Peyer's patch (tissue), 4 donors: Measurements from ENCODE around the gene AIFM1. TPM values are rescaled to one million over a fixed set of nuclear protein-coding genes. Genes with fewer than 3 reads are reported as not detected.

Experiments used
- DNase-seq, 3 donors: peaks; one replicate each; pipeline ENCODE4 v3.0.0-alpha.2; 2017 to 2019
- H3K27ac ChIP-seq, 4 donors: fragments of 200-600 bp; sonication (generic); one replicate each; pipeline ENCODE4 v1.5.1; 2016 to 2019
- H3K27me3 ChIP-seq, 2 donors: fragments of 200-600 bp; sonication (generic); one replicate each; pipeline ENCODE4 v1.5.1; 2019
- H3K36me3 ChIP-seq, 3 donors: fragments of 200-600 bp; sonication (generic); one replicate each; pipeline ENCODE4 v1.5.1; 2016 to 2019
- H3K4me1 ChIP-seq, 4 donors: fragments of 200-600 bp; sonication (generic); one replicate each; pipeline ENCODE4 v1.5.1; 2016 to 2019
- H3K4me3 ChIP-seq, 4 donors: fragments of 200-600 bp; sonication (generic); 1 replicate in 3 of 4; 2 replicates in 1 of 4; pipeline ENCODE4 v1.5.1; 2016 to 2019; ENCODE audit warnings: mild to moderate bottlenecking in 1 of 4
- H3K9me3 ChIP-seq, 4 donors: fragments of 200-600 bp; sonication (generic); one replicate each; pipeline ENCODE4 v1.5.1; 2016 to 2019; ENCODE audit warnings: mild to moderate bottlenecking in 1 of 4
- CTCF ChIP-seq, 6 experiments: fragments of 450-650 bp in 4 of 6; fragments of 200-600 bp in 2 of 6; sonication (generic) in 1 of 6; IDR thresholded peaks; one replicate each; pipeline ENCODE4 v1.5.1; 2017 to 2019; ENCODE audit warnings: antibody characterized with exemption in 6 of 6, mild to moderate bottlenecking in 3 of 6, moderate library complexity in 1 of 6
- POLR2A ChIP-seq, 2 donors: fragments of 450-650 bp; IDR thresholded peaks; one replicate each; pipeline ENCODE4 v1.5.1; 2017; ENCODE audit warnings: antibody characterized with exemption in 2 of 2, mild to moderate bottlenecking in 2 of 2, moderate library complexity in 2 of 2
- total RNA-seq, 4 donors: library from RNA; depleted of rRNA; stranded (reverse); fragments of >200 nt; gene quantifications; one replicate each; pipeline ENCODE4 v1.1.0, GENCODE V29; 2016

Gene AIFM1
- total RNA-seq, 4 donors from 2014 or later, result 16.5 to 44.9 (median 37.4) TPM

- H3K27me3 ChIP-seq, result no peaks in the 10 kb centered on the region
Measured at GRCh38 chrX:130162094-130162735, 3.4 kb downstream of the AIFM1 start.

GRCh38 chrX:130159776-130160175 is 5.9 kb downstream of the AIFM1 start:
- no peak for DNase-seq
- H3K4me3 ChIP-seq, result no peak overlapping the region
- H3K4me1 ChIP-seq, result no peaks in the 10 kb centered on the region
- TF ChIP-seq CTCF (IDR thresholded peaks at IDR 0.05) (no peak), POLR2A (IDR thresholded peaks at IDR 0.05) (no peak)
- no peak overlapping the region for H3K27ac ChIP-seq
- H3K27me3 ChIP-seq, result no peaks in the 10 kb centered on the region
- H3K9me3 ChIP-seq, result no peaks in the 10 kb centered on the region
- H3K36me3 ChIP-seq, result no peaks in the 10 kb centered on the region

More at GRCh38 chrX:130162094-130162735, 3.4 kb downstream of the AIFM1 start:
- Histone ChIP-seq H3K27ac (no peak overlapping the region), H3K4me3 (no peak overlapping the region), H3K36me3 (no peaks in the 10 kb centered on the region), H3K9me3 (no peaks in the 10 kb centered on the region), H3K4me1 (no peaks in the 10 kb centered on the region)
- DNase-seq, result no peak
- TF ChIP-seq POLR2A (IDR thresholded peaks at IDR 0.05), result no peak
- no peak for TF ChIP-seq CTCF (IDR thresholded peaks at IDR 0.05)

GRCh38 chrX:130158311-130158710 is 7.3 kb downstream of the AIFM1 start:
- no peak for TF ChIP-seq CTCF (IDR thresholded peaks at IDR 0.05)
- TF ChIP-seq POLR2A (IDR thresholded peaks at IDR 0.05), result no peak
- no peaks in the 10 kb centered on the region for H3K4me1 ChIP-seq
- no peak overlapping the region for H3K27ac ChIP-seq
- no peak for DNase-seq
- H3K36me3 ChIP-seq, result no peaks in the 10 kb centered on the region
- H3K9me3 ChIP-seq, result no peaks in the 10 kb centered on the region
- no peak overlapping the region for H3K4me3 ChIP-seq
- no peaks in the 10 kb centered on the region for H3K27me3 ChIP-seq

- Histone ChIP-seq H3K4me1 (no peaks in the 10 kb centered on the region), H3K4me3 (no peak overlapping the region), H3K9me3 (no peaks in the 10 kb centered on the region), H3K27me3 (no peaks in the 10 kb centered on the region), H3K36me3 (no peaks in the 10 kb centered on the region), H3K27ac (no peak overlapping the region)
- no peak for DNase-seq
- TF ChIP-seq POLR2A (IDR thresholded peaks at IDR 0.05) (no peak), CTCF (IDR thresholded peaks at IDR 0.05) (no peak)
Measured at GRCh38 chrX:130155564-130155963, 10.1 kb downstream of the AIFM1 start.

GRCh38 chrX:130147631-130148030 is 18.0 kb downstream of the AIFM1 start:
- H3K36me3 ChIP-seq, result peaks cover 0 to 25% (median 0%) of the 10 kb centered on the region in 3 donors
- H3K27ac ChIP-seq, result no peak overlapping the region
- H3K9me3 ChIP-seq, result no peaks in the 10 kb centered on the region
- no peak overlapping the region for H3K4me3 ChIP-seq
- no peaks in the 10 kb centered on the region for H3K4me1 ChIP-seq
- H3K27me3 ChIP-seq, result no peaks in the 10 kb centered on the region
- no peak for DNase-seq
- TF ChIP-seq POLR2A (IDR thresholded peaks at IDR 0.05) (no peak), CTCF (IDR thresholded peaks at IDR 0.05) (no peak)
